AG10803 (cell line): ENCODE measurements around the gene C19orf25.

Experiments
- DNase-seq: peaks from one replicate; pipeline ENCODE4 v3.0.0; 2010; ENCODE audit warnings: low read depth
- H3K4me3 ChIP-seq: 2 replicates; pipeline ENCODE4 v1.5.1; 2011; ENCODE audit warnings: mild to moderate bottlenecking, low read length, control low read depth
- CTCF ChIP-seq: conservative IDR thresholded peaks from 2 replicates; pipeline ENCODE4 v1.5.1; 2011; ENCODE audit warnings: mild to moderate bottlenecking, low read length, control low read depth, inconsistent platforms

The C19orf25 gene

GRCh38 chr19:1456121-1456900 is 22.7 kb downstream of the C19orf25 start:
- no peak for DNase-seq
- no peak overlapping the region for H3K4me3 ChIP-seq
- no peak for TF ChIP-seq CTCF

DNA sequence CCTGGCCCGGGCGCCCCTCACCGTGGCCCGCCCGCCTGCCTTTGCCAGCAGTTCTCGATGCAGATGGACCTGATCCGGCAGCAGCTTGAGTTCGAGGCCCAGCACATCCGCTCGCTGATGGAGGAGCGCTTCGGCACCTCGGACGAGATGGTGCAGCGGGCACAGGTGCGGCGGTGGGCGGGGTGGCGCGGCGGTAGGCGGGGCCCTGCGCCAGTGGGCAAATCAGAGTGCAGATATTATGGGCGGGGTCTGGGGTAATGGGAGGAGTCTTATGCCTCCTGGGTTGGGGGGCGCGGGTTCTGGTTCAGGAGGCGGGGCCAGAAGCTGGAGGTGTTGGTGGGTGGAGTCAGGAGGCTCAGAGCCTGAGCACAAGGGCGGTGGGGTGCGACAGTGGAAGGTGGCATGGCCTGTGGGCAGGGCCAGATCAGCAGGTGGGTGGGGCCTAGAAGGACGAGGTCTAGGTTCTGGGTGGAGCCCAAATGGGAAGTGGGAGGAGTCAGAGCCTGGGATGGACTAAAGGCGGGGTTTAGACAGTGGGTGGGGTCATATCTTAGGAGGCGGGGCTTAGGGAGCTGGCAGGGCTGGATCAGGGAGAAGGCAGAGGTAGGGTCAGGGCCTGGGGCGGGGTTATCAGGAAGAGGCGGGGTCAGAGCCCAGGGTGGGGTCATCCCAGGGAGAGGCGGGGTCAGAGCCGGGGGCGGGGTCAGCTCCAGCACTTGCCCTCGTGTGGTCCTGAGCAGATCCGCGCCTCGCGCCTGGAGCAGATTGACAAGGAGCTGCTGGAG is 23.5 kb downstream of the C19orf25 start:
- peak; percentile 40 for DNase-seq
- H3K4me3 ChIP-seq: no peak overlapping the region
- no peak for TF ChIP-seq CTCF

DNA sequence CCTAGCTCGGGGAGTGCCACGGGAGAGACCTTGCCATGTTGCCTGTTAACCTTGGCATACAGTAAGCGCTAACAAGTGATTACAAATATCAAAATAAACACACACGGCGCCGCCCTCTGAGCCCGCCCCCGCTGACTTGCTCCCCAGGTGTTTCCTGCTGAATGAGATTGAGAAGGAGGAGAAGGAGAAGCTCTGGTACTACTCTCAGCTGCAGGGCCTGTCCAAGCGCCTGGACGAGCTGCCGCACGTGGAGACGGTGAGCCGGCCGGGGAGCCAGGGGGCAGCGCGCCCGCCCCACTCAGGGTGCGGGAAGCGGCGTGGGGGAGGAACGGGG is 24.0 kb downstream of the C19orf25 start:
- H3K4me3 ChIP-seq: no peak overlapping the region
- no peak for DNase-seq
- no peak for TF ChIP-seq CTCF

DNA sequence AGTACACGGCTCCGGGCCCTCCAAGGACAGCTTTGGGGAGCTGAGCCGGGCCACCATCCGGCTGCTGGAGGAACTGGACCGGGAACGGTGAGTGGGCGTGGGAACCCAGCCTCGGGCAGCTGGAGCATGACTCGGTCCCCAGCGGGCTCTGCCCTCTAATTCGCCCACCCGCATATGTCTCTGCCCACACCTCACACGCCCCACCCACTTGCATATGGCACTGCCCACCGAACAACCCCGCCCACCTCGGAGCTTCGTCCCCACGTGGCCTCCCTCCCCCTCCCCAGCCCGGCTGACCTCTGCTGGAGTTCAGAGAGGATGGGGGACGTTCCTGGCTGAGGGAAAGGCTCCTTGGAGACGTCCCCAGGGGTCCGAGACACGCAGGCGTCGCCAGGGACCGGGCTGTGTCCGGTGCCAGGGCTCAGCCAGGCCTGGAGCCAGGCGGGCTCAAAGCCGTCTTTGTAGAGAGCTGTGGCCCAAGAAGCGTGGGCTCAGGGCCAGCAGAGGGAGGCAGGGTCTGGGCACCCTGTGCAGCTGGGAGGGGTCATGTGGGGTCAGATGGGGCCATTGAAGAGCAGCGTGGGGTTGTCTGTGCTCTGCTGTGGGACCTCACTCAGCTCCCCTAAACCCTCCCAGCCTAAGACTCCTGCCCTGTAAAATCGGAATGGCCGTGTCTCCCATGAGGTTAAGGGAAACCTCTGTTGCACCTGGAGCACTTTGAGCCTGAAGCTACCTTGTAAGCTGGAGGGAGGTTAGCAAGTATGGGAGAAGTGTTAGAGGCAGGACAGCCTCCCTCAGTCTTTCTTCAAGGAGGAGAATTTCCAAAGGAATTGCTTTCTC is 25.3 kb downstream of the C19orf25 start:
- H3K4me3 ChIP-seq: no peak overlapping the region
- DNase-seq: peak; percentile 27
- no peak for TF ChIP-seq CTCF

DNA sequence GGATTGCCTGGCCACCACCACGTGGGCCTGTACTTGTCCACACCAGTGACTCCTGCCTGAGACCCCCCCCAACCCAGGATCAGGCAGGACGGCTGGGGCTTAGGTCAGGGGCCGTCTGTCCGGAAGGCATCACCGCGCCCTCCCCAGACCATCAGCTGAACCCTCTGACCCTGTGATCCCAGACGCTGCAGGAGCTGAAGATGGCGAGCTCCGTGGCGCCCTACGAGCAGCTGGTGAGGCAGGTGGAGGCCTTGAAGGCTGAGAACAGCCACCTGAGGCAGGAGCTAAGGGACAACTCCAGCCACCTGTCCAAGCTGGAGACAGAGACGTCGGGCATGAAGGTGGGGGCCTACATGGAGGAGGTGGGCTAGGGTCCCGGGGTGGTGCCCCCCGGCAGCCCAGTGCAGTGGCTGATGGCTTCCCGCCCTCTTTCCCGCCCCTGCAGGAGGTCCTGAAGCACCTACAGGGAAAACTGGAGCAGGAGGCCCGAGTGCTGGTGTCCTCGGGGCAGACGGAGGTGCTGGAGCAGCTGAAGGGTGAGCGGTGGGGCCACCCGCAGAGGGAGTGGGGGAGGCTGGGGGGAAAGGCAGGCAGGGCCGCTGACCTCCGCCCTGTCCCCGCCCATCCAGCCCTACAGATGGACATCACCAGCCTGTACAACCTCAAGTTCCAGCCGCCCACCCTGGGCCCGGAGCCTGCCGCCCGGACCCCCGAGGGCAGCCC is 26.1 kb downstream of the C19orf25 start:
- TF ChIP-seq CTCF: no peak
- DNase-seq: no peak
- no peak overlapping the region for H3K4me3 ChIP-seq

GRCh38 chr19:1451916-1452801 is 26.9 kb downstream of the C19orf25 start:
- DNase-seq: no peak
- H3K4me3 ChIP-seq: no peak overlapping the region
- no peak for TF ChIP-seq CTCF
